HepG2 (cell line): Measurements from ENCODE around the gene KLHL8. TPM values are rescaled to one million over a fixed set of nuclear protein-coding genes. Genes with fewer than 3 reads are reported as not detected.

Experiments
- ATAC-seq: fragments of 200-7000 bp; cut with Tn5 transposase; 3 replicates; pipeline ENCODE4 v1.9.1; 2020; ENCODE audit warnings: mild to moderate bottlenecking, moderate library complexity
- BruUV-seq: library from RNA; stranded (reverse); fragments of 400-500 nt; replicated peaks from 2 replicates; lab custom pipeline; 2021; lab: Mats Ljungman, UMichigan
- CTCF ChIA-PET: fragments of 300-600 bp; formaldehyde crosslinking; extraction: SDS; loops from one replicate; lab custom pipeline; 2021; ENCODE audit warnings: low total read pairs, inconsistent platforms, low intra/inter-chr PET ratio; lab: Yijun Ruan, JAX
- POLR2A ChIA-PET: fragments of 350-600 bp; sonication (Branson Sonifier 250); formaldehyde crosslinking; loops from one replicate; lab custom pipeline; 2020; ENCODE audit warnings: antibody characterized with exemption, inconsistent platforms; lab: Yijun Ruan, JAX
- DNase-seq: peaks from one replicate; pipeline ENCODE4 v3.0.0-alpha.2; 2015; ENCODE audit warnings: low spot score
- FAIRE-seq: peaks from 3 replicates; lab custom pipeline; 2011; peaks lifted over from hg19 to GRCh38; lab: Jason Lieb, UNC
- H2AFZ ChIP-seq: one replicate; pipeline ENCODE4 v1.6.1; 2011; ENCODE audit warnings: low read length, inconsistent platforms
- H3K27ac ChIP-seq: fragments of 300-600 bp; 3 replicates; pipeline ENCODE4 v1.8.0; 2011; ENCODE audit warnings: mixed run types, mild to moderate bottlenecking, mixed read lengths, low read length, inconsistent platforms; ENCODE audit not compliant: insufficient read depth; ENCODE audit errors: extremely low read length
- H3K27me3 ChIP-seq, 2 experiments: fragments of 200-600 bp in 1 of 2; 2 replicates in 1 of 2; 3 replicates in 1 of 2; pipeline versions ENCODE4 v1.6.0 to v1.8.0; 2011; ENCODE audit warnings: low read length in 2 of 2, mild to moderate bottlenecking in 2 of 2, moderate library complexity in 2 of 2, inconsistent platforms in 1 of 2; ENCODE audit not compliant: insufficient read depth in 2 of 2, control insufficient read depth in 1 of 2
- H3K36me3 ChIP-seq, 2 experiments: fragments of 200-600 bp in 1 of 2; replicated peaks in 1 of 2; 2 replicates in 1 of 2; 3 replicates in 1 of 2; pipeline versions ENCODE4 v1.5.1 to v1.8.0; 2011; ENCODE audit warnings: low read length in 2 of 2, inconsistent platforms in 1 of 2; ENCODE audit not compliant: insufficient read depth in 2 of 2, control insufficient read depth in 1 of 2
- H3K4me1 ChIP-seq: 2 replicates; pipeline ENCODE4 v1.5.1; 2012; ENCODE audit warnings: low read length, inconsistent platforms; ENCODE audit not compliant: insufficient read depth
- H3K4me2 ChIP-seq: 2 replicates; pipeline ENCODE4 v1.6.0; 2011; ENCODE audit warnings: low read depth, low read length, inconsistent platforms
- H3K4me3 ChIP-seq, 3 experiments: fragments of 200-600 bp in 1 of 3; sonication (generic), shearing (Covaris generic) in 1 of 3; replicated peaks in 1 of 3; 2 replicates each; pipeline ENCODE4 v1.5.1; 2011 to 2016; ENCODE audit warnings: low read length in 3 of 3, inconsistent platforms in 2 of 3, low read depth in 2 of 3, mild to moderate bottlenecking in 2 of 3, control low read depth in 1 of 3, mixed read lengths in 1 of 3; ENCODE audit not compliant: insufficient read depth in 1 of 3
- H3K79me2 ChIP-seq: one replicate; pipeline ENCODE4 v1.6.1; 2011; ENCODE audit warnings: low read length, inconsistent platforms; ENCODE audit not compliant: insufficient read depth
- H3K9ac ChIP-seq: 2 replicates; pipeline ENCODE4 v1.6.0; 2011; ENCODE audit warnings: mild to moderate bottlenecking, low read depth, low read length, inconsistent platforms; ENCODE audit not compliant: insufficient read depth
- H3K9me3 ChIP-seq: 2 replicates; pipeline ENCODE4 v1.5.1; 2012; ENCODE audit warnings: mild to moderate bottlenecking, low read length
- H4K20me1 ChIP-seq: 2 replicates; pipeline ENCODE4 v1.6.0; 2011; ENCODE audit warnings: inconsistent platforms, mild to moderate bottlenecking, low read length, moderate library complexity; ENCODE audit not compliant: insufficient read depth
- CTCF ChIP-seq: sonication (generic); formaldehyde crosslinking; IDR thresholded peaks from 2 replicates; pipeline ENCODE4 v1.5.0; 2020; ENCODE audit warnings: mild to moderate bottlenecking, missing genetic modification reagents, moderate library complexity
- NCOR1 ChIP-seq: fragments of 200-600 bp; sonication (generic); IDR thresholded peaks from 2 replicates; pipeline ENCODE4 v1.7.0; 2017; ENCODE audit warnings: antibody characterized with exemption, low read length, borderline replicate concordance
- RAD21 ChIP-seq: fragments of 450-650 bp; formaldehyde crosslinking; IDR thresholded peaks from 2 replicates; pipeline ENCODE4 v1.5.0; 2020; ENCODE audit warnings: mild to moderate bottlenecking
- SMC3 ChIP-seq: IDR thresholded peaks from 2 replicates; pipeline ENCODE4 v1.6.1; 2011; ENCODE audit warnings: low read length, improper control_type of control experiment
- STAG1 ChIP-seq: sonication (generic); formaldehyde crosslinking; IDR thresholded peaks from 2 replicates; pipeline ENCODE4 v1.4.0; 2020; ENCODE audit warnings: missing genetic modification reagents
- SYNCRIP ChIP-seq: fragments of 200-400 bp; formaldehyde crosslinking; IDR thresholded peaks from 2 replicates; pipeline ENCODE4 v1.6.1; 2018; ENCODE audit warnings: mild to moderate bottlenecking, low read depth, low read length; ENCODE audit not compliant: insufficient read depth
- YEATS4 ChIP-seq: sonication (generic); formaldehyde crosslinking; IDR thresholded peaks from 2 replicates; pipeline ENCODE4 v1.4.0; 2020; ENCODE audit warnings: missing genetic modification reagents, borderline replicate concordance
- ZNF597 ChIP-seq: sonication (generic); formaldehyde crosslinking; IDR thresholded peaks from 2 replicates; pipeline ENCODE4 v1.5.0; 2020; ENCODE audit warnings: missing genetic modification reagents
- ZNF782 ChIP-seq: sonication (generic); formaldehyde crosslinking; IDR thresholded peaks from 2 replicates; pipeline ENCODE4 v1.4.0; 2020; ENCODE audit warnings: missing genetic modification reagents, mild to moderate bottlenecking, borderline replicate concordance
- WGBS: methylation state at CpG from one replicate; pipeline ENCODE4 v1.1.6; 2017; ENCODE audit warnings: low lambda C conversion rate; 5-methylcytosine and 5-hydroxymethylcytosine counted together
- in situ Hi-C: cut with HindIII; loops from 2 replicates; pipeline ENCODE4 v1.10.0; 2017; ENCODE audit warnings: low pct_unique_long_range_greater_than_20kb; ENCODE audit not compliant: extremely low pct_ligation_motif_present
- intact Hi-C: fragments of 100-400 bp; cut with micrococcal nuclease; formaldehyde crosslinking; loops from one replicate; pipeline ENCODE4 v1.10.0; 2022; ENCODE audit not compliant: unreplicated experiment
- polyA plus RNA-seq, 8 experiments: library from polyadenylated mRNA; depleted of rRNA in 3 of 8; stranded (reverse) in 7 of 8; unstranded in 1 of 8; fragments of >200 nt; fragmentation: Illumina TruSeq in 4 of 8; extraction: Trizol in 4 of 8; gene quantifications; 2 replicates each; pipeline versions ENCODE4 v1.2.1 to v1.2.3, GENCODE V29; 2011 to 2016; ENCODE audit warnings: low read depth in 4 of 8, missing spikeins in 1 of 8, mixed read lengths in 1 of 8; ENCODE audit not compliant: insufficient read depth in 1 of 8
- total RNA-seq, 5 experiments: library from RNA; depleted of rRNA; stranded (reverse); fragments of >200 nt; fragmentation: Illumina TruSeq; extraction: Trizol; gene quantifications; 2 replicates each; pipeline ENCODE4 v1.2.3, GENCODE V29; 2016; ENCODE audit warnings: low read depth in 1 of 5

Gene KLHL8
- total and polyA plus RNA-seq, 2 of the 13 experiments (the other 11 are each of a cell fraction or from before 2014, with no cell fraction given) = 2.8 to 11.7 TPM

- no peak for TF ChIP-seq YEATS4 (CRISPR knock-in tag)
- no peak for TF ChIP-seq NCOR1
- no peak for TF ChIP-seq ZNF597 (CRISPR knock-in tag)
- no peak for TF ChIP-seq ZNF782
Measured at GRCh38 chr4:87151730-87152129, 68.7 kb downstream of the KLHL8 start (continued).

GRCh38 chr4:87150498-87151261, 69.7 kb downstream of the KLHL8 start:
- intact Hi-C loops = loop anchor here (1.0 kb wide), 1 partner anchor 85 kb away; no protein-coding TSS in a partner anchor
- POLR2A ChIA-PET = no interaction called here
- peak; percentile 67 for ATAC-seq
- Histone ChIP-seq H3K9ac (no peak overlapping the region), H3K4me2 (no peak overlapping the region), H3K4me3 (no peak overlapping the region), H2AFZ (no peak overlapping the region), H4K20me1 (no peaks in the 10 kb centered on the region), H3K27ac (no peak overlapping the region), H3K36me3 (no peaks in the 10 kb centered on the region)
- peak; percentile 70 for DNase-seq
- FAIRE-seq = peak; percentile 52
- no TSS peak for BruUV-seq
- peak; percentile 76 for TF ChIP-seq SMC3
- TF ChIP-seq SYNCRIP = no peak
- peak; percentile 76 for TF ChIP-seq RAD21 (CRISPR knock-in tag)
- TF ChIP-seq CTCF = peak; percentile 79
- TF ChIP-seq STAG1 (CRISPR knock-in tag) = peak; percentile 79
- TF ChIP-seq, all 625 proteins: peak for 4
- WGBS = 50% methylated on average over 2 of the region's 2 CpGs
- Histone ChIP-seq H3K79me2 (no peaks in the 10 kb centered on the region), H3K9me3 (no peaks in the 10 kb centered on the region), H3K4me1 (no peaks in the 10 kb centered on the region), H3K27me3 (no peaks in the 10 kb centered on the region)
- in situ Hi-C loops = loop anchor here (5.0 kb wide), 1 partner anchor 82 kb away; no protein-coding TSS in a partner anchor
- CTCF ChIA-PET = interaction anchor here (2.4 kb wide), 1 partner anchor 85 kb away, joined by 22 read pairs; no protein-coding TSS in a partner anchor
